ENCODE data around the gene SELENOH. TPM values are rescaled to one million over a fixed set of nuclear protein-coding genes. Genes with fewer than 3 reads are reported as not detected.

SELENOH gene
- total RNA-seq, 4 donors from 2014 or later, result 130 to 271 (median 169) TPM

- no peaks in the 10 kb centered on the region for H3K36me3 ChIP-seq
- H3K27me3 ChIP-seq, result no peaks in the 10 kb centered on the region
- no peak for DNase-seq
- H3K27ac ChIP-seq, result no peak overlapping the region
- WGBS, 2 donors, result 91 to 96% methylated on average over 3 of the region's 3 CpGs
- intact Hi-C loops (cut with DNase I), result no loop called here
- TF ChIP-seq CTCF (IDR thresholded peaks at IDR 0.05) (no peak), POLR2A (IDR thresholded peaks at IDR 0.05) (no peak)
- H3K9me3 ChIP-seq, result no peaks in the 10 kb centered on the region
- no peaks in the 10 kb centered on the region for H3K4me1 ChIP-seq
- H3K4me3 ChIP-seq (replicated peaks in 1 of 3), result no peak overlapping the region
These were observed 16.9 kb downstream of the SELENOH start for GRCh38 chr11:57758174-57758573.

DNA sequence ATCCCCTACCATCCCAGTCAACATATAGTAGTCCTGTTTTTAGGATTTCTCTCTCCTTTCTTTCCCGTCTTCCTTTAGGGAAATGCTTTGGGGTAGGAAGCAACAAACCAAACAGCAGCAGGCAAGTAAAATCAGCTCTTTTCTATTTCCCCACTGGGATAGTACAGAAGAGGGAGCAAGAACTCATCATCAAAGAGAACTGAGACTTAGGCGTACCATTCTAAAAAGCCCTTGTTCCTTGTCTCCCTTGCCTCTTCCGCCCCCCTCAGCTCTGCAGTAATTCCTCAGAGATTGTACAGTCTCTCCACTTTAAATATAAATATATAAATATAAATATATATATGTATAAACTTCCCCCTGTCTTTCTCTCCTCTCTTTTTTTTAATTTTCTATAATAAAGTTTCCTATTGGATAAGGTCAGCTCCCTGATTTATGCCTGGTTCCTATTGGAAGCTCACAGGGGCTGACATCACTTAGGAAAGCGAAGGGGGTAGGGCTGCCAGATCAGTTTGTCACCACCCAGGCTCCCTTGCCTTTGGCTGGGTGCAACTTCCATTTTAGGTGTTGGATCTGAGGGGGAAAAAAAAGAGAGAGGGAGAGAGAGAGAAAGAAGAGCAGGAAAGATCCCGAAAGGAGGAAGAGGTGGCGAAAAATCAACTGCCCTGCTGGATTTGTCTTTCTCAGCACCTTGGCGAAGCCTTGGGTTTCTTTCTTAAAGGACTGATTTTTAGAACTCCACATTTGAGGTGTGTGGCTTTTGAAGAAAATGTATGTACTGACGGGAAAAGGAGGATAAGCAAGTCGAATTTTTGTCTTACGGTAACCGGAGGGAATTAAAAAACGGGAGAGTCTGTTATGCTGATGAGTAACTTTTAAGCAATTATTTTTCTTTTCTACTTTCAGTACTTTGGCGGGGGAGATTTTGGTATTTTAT, 20.3 kb downstream of the SELENOH start, which contains the start of gene CTNND1:
CTNND1 (plus strand) TSS at position 502 of the 934 bp plus-strand sequence. CDS start 29,677 bp downstream, outside the sequence.
- Histone ChIP-seq H3K4me3 (replicated peaks in 1 of 3) (peak within 1 kb of the TSS; percentile 40 to 60 (median 41)), H3K9me3 (no peaks in the 10 kb centered on the region), H3K27ac (peak within 1 kb of the TSS; percentile 86 to 95 (median 95)), H3K36me3 (no peaks in the 10 kb centered on the region), H3K4me1 (peaks cover 13 to 22% of the 10 kb centered on the region in 2 donors), H3K27me3 (no peaks in the 10 kb centered on the region)
- whole genome bisulfite sequencing, 2 donors, result 5 to 8% methylated on average over 13 of the region's 13 CpGs
- intact Hi-C loops (cut with DNase I), result no loop called here
- TF ChIP-seq POLR2A (IDR thresholded peaks at IDR 0.05) (peak; percentile 73 to 97), CTCF (IDR thresholded peaks at IDR 0.05) (no peak)
- DNase-seq, result peak; percentile 91 to 93

DNA sequence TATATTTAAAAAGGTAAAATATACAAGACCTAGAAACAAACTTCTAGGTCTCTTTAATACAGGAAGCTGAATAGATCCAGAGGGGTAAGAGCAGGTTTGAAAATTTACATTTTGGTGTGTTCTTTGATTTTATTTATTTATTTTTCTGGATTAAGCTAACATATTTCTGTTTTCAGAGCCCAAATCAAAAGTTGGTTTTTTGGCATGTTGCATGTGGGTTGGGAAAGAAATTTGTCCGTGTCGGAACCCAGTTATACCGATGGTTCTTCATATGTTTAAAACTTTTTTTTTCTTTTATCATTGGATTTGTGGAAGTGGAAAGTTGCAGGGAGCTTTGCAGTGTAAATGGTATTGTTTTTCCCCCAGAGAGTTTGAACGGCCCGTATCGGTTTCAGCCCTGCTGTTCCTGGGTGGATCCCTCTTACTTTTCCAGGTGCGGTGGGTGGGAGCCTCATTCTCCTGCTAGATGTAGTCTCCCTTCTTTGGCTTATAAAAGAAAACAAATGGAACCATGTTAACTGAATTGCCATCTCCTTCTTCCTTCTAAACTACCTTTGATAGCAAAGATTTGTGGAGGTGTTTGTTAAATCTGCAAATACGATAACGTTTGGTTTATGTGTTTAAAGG, 21.1 kb downstream of the SELENOH start:
- Histone ChIP-seq H3K4me1 (peaks cover 15 to 26% of the 10 kb centered on the region in 2 donors), H3K27me3 (no peaks in the 10 kb centered on the region), H3K27ac (peak overlapping the region; percentile 86 to 95 (median 95)), H3K9me3 (no peaks in the 10 kb centered on the region), H3K36me3 (no peaks in the 10 kb centered on the region), H3K4me3 (replicated peaks in 1 of 3) (peak overlapping the region; percentile 40 to 60 (median 41))
- intact Hi-C loops (cut with DNase I), result no loop called here
- WGBS, 2 donors, result 2% methylated on average over 9 of the region's 9 CpGs
- peak; percentile 45 to 54 for DNase-seq
- TF ChIP-seq POLR2A (IDR thresholded peaks at IDR 0.05) (peak in 1 of 2 donors; percentile 62), CTCF (IDR thresholded peaks at IDR 0.05) (no peak)

GRCh38 chr11:57763568-57763967, 22.3 kb downstream of the SELENOH start:
- H3K4me1 ChIP-seq, result peaks cover 15 to 28% of the 10 kb centered on the region in 2 donors
- no peaks in the 10 kb centered on the region for H3K27me3 ChIP-seq
- intact Hi-C loops (cut with DNase I), result no loop called here
- peak overlapping the region in 2 of 3 donors; percentile 41 to 60 for H3K4me3 ChIP-seq (replicated peaks in 1 of 3)
- peak in 1 of 2 donors; percentile 32 for DNase-seq
- whole genome bisulfite sequencing, 2 donors, result 3 to 7% methylated on average over 1 of the region's 1 CpG
- H3K9me3 ChIP-seq, result no peaks in the 10 kb centered on the region
- H3K36me3 ChIP-seq, result no peaks in the 10 kb centered on the region
- H3K27ac ChIP-seq, result peak overlapping the region; percentile 86 to 95 (median 95)
- TF ChIP-seq POLR2A (IDR thresholded peaks at IDR 0.05) (peak in 1 of 2 donors; percentile 74), CTCF (IDR thresholded peaks at IDR 0.05) (peak in 4 of 6 experiments; percentile 29 to 47 (median 34))

Measured in thyroid gland (tissue), 4 donors.